GM23248 (cell line): ENCODE data around the gene HYAL4. TPM values are rescaled to one million over a fixed set of nuclear protein-coding genes. Genes with fewer than 3 reads are reported as not detected.
"Not testable (repeated sequence)": the region's sequence is repeated elsewhere in the genome, so short reads cannot be mapped to it uniquely, and the experiment has no call there.

Experiments
- DNase-seq: peaks from one replicate; pipeline ENCODE4 v3.0.0-alpha.2; 2015
- H2AFZ ChIP-seq: fragments of 200-600 bp; sonication (generic); 2 replicates; pipeline ENCODE4 v1.6.1; 2016; ENCODE audit warnings: antibody characterized with exemption
- H3F3A ChIP-seq: fragments of 200-600 bp; sonication (generic); 2 replicates; pipeline ENCODE4 v1.6.1; 2016; ENCODE audit warnings: mild to moderate bottlenecking, antibody characterized with exemption, mixed run types; ENCODE audit not compliant: insufficient read depth
- H3K27ac ChIP-seq: fragments of 200-600 bp; sonication (generic); 2 replicates; pipeline ENCODE4 v1.5.1; 2016; ENCODE audit warnings: mild to moderate bottlenecking
- H3K27me3 ChIP-seq: fragments of 200-600 bp; sonication (generic); replicated peaks from 2 replicates; pipeline ENCODE4 v1.6.1; 2016; ENCODE audit warnings: mild to moderate bottlenecking; ENCODE audit not compliant: insufficient read depth
- H3K36me3 ChIP-seq: fragments of 200-600 bp; sonication (generic); 2 replicates; pipeline ENCODE4 v1.6.1; 2016; ENCODE audit warnings: low read depth, mild to moderate bottlenecking
- H3K4me1 ChIP-seq: fragments of 200-600 bp; sonication (generic); 2 replicates; pipeline ENCODE4 v1.6.1; 2016; ENCODE audit warnings: mild to moderate bottlenecking; ENCODE audit not compliant: insufficient read depth
- H3K4me2 ChIP-seq: fragments of 200-600 bp; sonication (generic); one replicate; pipeline ENCODE4 v1.6.1; 2016; ENCODE audit warnings: mild to moderate bottlenecking; ENCODE audit not compliant: unreplicated experiment
- H3K4me3 ChIP-seq: fragments of 200-600 bp; sonication (generic); 2 replicates; pipeline ENCODE4 v1.5.1; 2016; ENCODE audit warnings: mild to moderate bottlenecking
- H3K79me2 ChIP-seq: fragments of 200-600 bp; sonication (generic); 2 replicates; pipeline ENCODE4 v1.6.1; 2016; ENCODE audit warnings: mild to moderate bottlenecking; ENCODE audit not compliant: insufficient read depth
- H3K9ac ChIP-seq: fragments of 200-600 bp; sonication (generic); 2 replicates; pipeline ENCODE4 v1.6.1; 2016; ENCODE audit warnings: mild to moderate bottlenecking
- H3K9me2 ChIP-seq: fragments of 200-600 bp; sonication (generic); 2 replicates; pipeline ENCODE4 v1.6.1; 2016; ENCODE audit warnings: mixed run types, mild to moderate bottlenecking, moderate library complexity; ENCODE audit not compliant: insufficient read depth
- H3K9me3 ChIP-seq: fragments of 200-600 bp; sonication (generic); one replicate; pipeline ENCODE4 v1.6.1; 2017; ENCODE audit warnings: low read depth
- H4K20me1 ChIP-seq: fragments of 200-600 bp; sonication (generic); 2 replicates; pipeline ENCODE4 v1.6.0; 2016; ENCODE audit not compliant: insufficient read depth
- EZH2 ChIP-seq: fragments of 200-600 bp; sonication (generic); IDR thresholded peaks from 2 replicates; pipeline ENCODE4 v1.6.1; 2018; ENCODE audit warnings: antibody characterized with exemption, mild to moderate bottlenecking; ENCODE audit not compliant: insufficient read depth, poor library complexity, severe bottlenecking
- EZH2phosphoT487 ChIP-seq: fragments of 200-600 bp; sonication (generic); IDR thresholded peaks from 2 replicates; pipeline ENCODE4 v1.6.1; 2018; ENCODE audit warnings: antibody characterized with exemption, moderate library complexity, mild to moderate bottlenecking, low read depth; ENCODE audit not compliant: insufficient read depth
- WGBS, 2 experiments: methylation state at CpG; one replicate each; pipeline ENCODE4 v1.1.6; 2015 to 2017; ENCODE audit warnings: low lambda C conversion rate in 2 of 2, low coverage in 1 of 2; ENCODE audit errors: missing lambda C conversion rate in 2 of 2; 5-methylcytosine and 5-hydroxymethylcytosine counted together
- in situ Hi-C: fragments of 300-500 bp; cut with MboI; formaldehyde crosslinking; loops from 2 replicates; pipeline ENCODE4 v1.15.0; 2020
- polyA plus RNA-seq: library from polyadenylated mRNA; unstranded; fragments of >200 nt; fragmentation: Nextera tagmentation; extraction: Ambion mirVana; gene quantifications from 2 replicates; pipeline ENCODE4 v1.2.1, GENCODE V29; 2016
- total RNA-seq: library from RNA; depleted of rRNA; stranded (reverse); fragments of >200 nt; shearing (Covaris generic); gene quantifications from 2 replicates; pipeline ENCODE4 v1.2.3, GENCODE V29; 2014

Gene HYAL4
- total and polyA plus RNA-seq, 2 experiments from 2014 or later, result not detected

DNA sequence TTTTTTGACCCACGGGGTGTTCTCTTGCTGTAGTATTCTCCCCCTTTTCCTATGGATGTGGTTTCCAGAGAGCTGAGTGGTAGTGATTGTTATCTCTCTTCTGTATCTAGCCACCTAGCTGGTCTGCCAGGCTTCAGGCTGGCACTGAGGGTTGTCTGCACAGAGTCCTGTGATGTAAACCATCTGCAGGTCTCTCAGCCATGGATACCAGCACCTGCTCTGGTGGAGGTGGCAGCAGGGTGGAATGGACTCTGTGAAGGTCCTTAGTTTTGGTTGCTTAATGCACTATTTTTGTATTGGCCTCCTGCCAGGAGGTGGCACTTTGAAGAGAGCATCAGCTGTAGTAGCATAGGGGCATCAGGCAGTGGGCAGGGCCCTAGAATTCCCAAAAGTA, 851 bp downstream of the HYAL4 start:
- H2AFZ ChIP-seq, result no peak overlapping the region
- no peaks in the 10 kb centered on the region for H3K9me2 ChIP-seq
- no peak for DNase-seq
- H3K36me3 ChIP-seq, result no peaks in the 10 kb centered on the region
- no peaks in the 10 kb centered on the region for H3F3A ChIP-seq
- no peak overlapping the region for H3K27ac ChIP-seq
- H3K9ac ChIP-seq, result no peak overlapping the region
- TF ChIP-seq EZH2phosphoT487 (no peak), EZH2 (no peak)
- no peak overlapping the region for H3K4me3 ChIP-seq
- H3K9me3 ChIP-seq, result no peaks in the 10 kb centered on the region
- no peaks in the 10 kb centered on the region for H3K79me2 ChIP-seq
- no peaks in the 10 kb centered on the region for H3K4me1 ChIP-seq
- WGBS, 2 experiments, result 0 to 7% methylated on average over 1 of the region's 1 CpG
- H3K27me3 ChIP-seq, result no peaks in the 10 kb centered on the region
- no peak overlapping the region for H3K4me2 ChIP-seq
- H4K20me1 ChIP-seq, result no peaks in the 10 kb centered on the region
- in situ Hi-C loops, result no loop called here

- Histone ChIP-seq H3K9ac (no peak overlapping the region), H3K4me3 (no peak overlapping the region), H3K27ac (no peak overlapping the region), H3K36me3 (no peaks in the 10 kb centered on the region), H3K9me2 (no peaks in the 10 kb centered on the region), H3K4me2 (no peak overlapping the region), H3K27me3 (no peaks in the 10 kb centered on the region), H3K79me2 (no peaks in the 10 kb centered on the region), H2AFZ (no peak overlapping the region), H3K9me3 (no peaks in the 10 kb centered on the region), H3F3A (no peaks in the 10 kb centered on the region), H4K20me1 (no peaks in the 10 kb centered on the region), H3K4me1 (no peaks in the 10 kb centered on the region)
- 14 to 15% methylated on average over 3 of the region's 3 CpGs for WGBS, 2 experiments
- in situ Hi-C loops, result no loop called here
- no peak for DNase-seq
- TF ChIP-seq EZH2phosphoT487 (no peak), EZH2 (no peak)
Measured at GRCh38 chr7:123846217-123846891, 1.4 kb downstream of the HYAL4 start.

GRCh38 chr7:123847868-123848267, 2.9 kb downstream of the HYAL4 start:
- in situ Hi-C loops, result no loop called here
- 34 to 50% methylated on average over 1 of the region's 1 CpG for WGBS, 2 experiments

GRCh38 chr7:123849855-123850254, 4.9 kb downstream of the HYAL4 start:
- H3K9me2 ChIP-seq, result no peaks in the 10 kb centered on the region
- H3K4me1 ChIP-seq, result no peaks in the 10 kb centered on the region
- no peaks in the 10 kb centered on the region for H3K27me3 ChIP-seq
- no peak overlapping the region for H2AFZ ChIP-seq
- no peak for DNase-seq
- in situ Hi-C loops, result no loop called here
- H3K9me3 ChIP-seq, result no peaks in the 10 kb centered on the region
- H3F3A ChIP-seq, result no peaks in the 10 kb centered on the region
- no peak overlapping the region for H3K27ac ChIP-seq
- H3K36me3 ChIP-seq, result no peaks in the 10 kb centered on the region
- H3K4me3 ChIP-seq, result no peak overlapping the region
- H4K20me1 ChIP-seq, result no peaks in the 10 kb centered on the region
- 26 to 46% methylated on average over 1 of the region's 1 CpG for WGBS, 2 experiments
- H3K9ac ChIP-seq, result no peak overlapping the region
- TF ChIP-seq EZH2phosphoT487, result no peak
- TF ChIP-seq EZH2, result no peak
- no peaks in the 10 kb centered on the region for H3K79me2 ChIP-seq
- H3K4me2 ChIP-seq, result no peak overlapping the region

More at GRCh38 chr7:123847868-123848267, 2.9 kb downstream of the HYAL4 start:
- Histone ChIP-seq H3K9me3 (no peaks in the 10 kb centered on the region), H3K9ac (no peak overlapping the region), H3F3A (no peaks in the 10 kb centered on the region), H3K4me3 (no peak overlapping the region), H3K9me2 (no peaks in the 10 kb centered on the region), H3K4me2 (no peak overlapping the region), H3K27ac (no peak overlapping the region), H3K36me3 (no peaks in the 10 kb centered on the region), H3K79me2 (no peaks in the 10 kb centered on the region), H3K4me1 (no peaks in the 10 kb centered on the region), H2AFZ (no peak overlapping the region), H4K20me1 (no peaks in the 10 kb centered on the region), H3K27me3 (no peaks in the 10 kb centered on the region)
- no peak for DNase-seq
- TF ChIP-seq EZH2phosphoT487, result no peak
- TF ChIP-seq EZH2, result no peak

DNA sequence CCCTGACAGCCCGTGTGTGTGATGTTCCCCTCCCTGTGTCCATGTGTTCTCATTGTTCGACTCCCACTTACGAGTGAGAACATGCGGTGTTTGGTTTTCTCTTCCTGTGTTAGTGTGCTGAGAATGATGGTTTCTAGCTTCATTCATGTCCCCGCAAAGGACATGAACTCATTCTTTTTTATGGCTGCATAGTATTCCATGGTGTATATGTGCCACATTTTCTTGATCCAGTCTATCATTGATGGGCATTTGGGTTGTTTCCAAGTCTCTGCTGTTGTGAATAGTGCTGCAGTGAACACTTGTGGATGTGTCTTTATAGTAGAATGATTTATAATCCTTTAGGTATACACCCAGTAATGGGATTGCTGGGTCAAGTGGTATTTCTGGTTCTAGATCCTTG, 6.4 kb downstream of the HYAL4 start:
- H3K4me3 ChIP-seq, H3F3A ChIP-seq, H2AFZ ChIP-seq, H3K79me2 ChIP-seq, H3K9me3 ChIP-seq, DNase-seq, H3K36me3 ChIP-seq, H3K9ac ChIP-seq, H3K27ac ChIP-seq, H3K4me1 ChIP-seq, H3K27me3 ChIP-seq, H3K9me2 ChIP-seq, H3K4me2 ChIP-seq, H4K20me1 ChIP-seq, in situ Hi-C loops: not testable (repeated sequence)
- WGBS, 2 experiments, result 54 to 60% methylated on average over 5 of the region's 5 CpGs

GRCh38 chr7:123854291-123854690, 9.3 kb downstream of the HYAL4 start:
- H3K9me2 ChIP-seq, H2AFZ ChIP-seq, DNase-seq, H3K4me1 ChIP-seq, H3K36me3 ChIP-seq, H3K9me3 ChIP-seq, H3K27ac ChIP-seq, in situ Hi-C loops, H4K20me1 ChIP-seq, H3K79me2 ChIP-seq, H3F3A ChIP-seq, H3K27me3 ChIP-seq, H3K4me2 ChIP-seq, H3K9ac ChIP-seq, H3K4me3 ChIP-seq: not testable (repeated sequence)
- 7 to 15% methylated on average over 2 of the region's 2 CpGs for WGBS, 2 experiments

- DNase-seq, H3K9ac ChIP-seq, H2AFZ ChIP-seq, H3K4me3 ChIP-seq, H3K27me3 ChIP-seq, H3K79me2 ChIP-seq, H4K20me1 ChIP-seq, H3K9me2 ChIP-seq, H3K4me2 ChIP-seq, H3K36me3 ChIP-seq, in situ Hi-C loops, H3K27ac ChIP-seq, H3K4me1 ChIP-seq, H3K9me3 ChIP-seq, H3F3A ChIP-seq: not testable (repeated sequence)
- 0% methylated on average over 1 of the region's 1 CpG for WGBS, 2 experiments
Measured at GRCh38 chr7:123856428-123856827, 11.5 kb downstream of the HYAL4 start.
